ENCODE measurements around the gene IL17RE.
"Not testable (repeated sequence)": the region's sequence is repeated elsewhere in the genome, so short reads cannot be mapped to it uniquely, and the experiment has no call there.

The IL17RE gene

GRCh38 chr3:9930804-9931418 lies 28.3 kb downstream of the IL17RE start:
- Histone ChIP-seq H3K4me3 (ENCODE audit: low read length) (no peak overlapping the region), H3K27me3 (ENCODE audit: control insufficient read depth, insufficient read depth, low read length) (peaks cover 6% of the 10 kb centered on the region), H3K9ac (ENCODE audit: low read length) (no peak overlapping the region), H3K36me3 (ENCODE audit: control insufficient read depth, low read depth, low read length) (no peaks in the 10 kb centered on the region), H3K4me1 (ENCODE audit: control insufficient read depth, low read depth, low read length) (peaks cover 7% of the 10 kb centered on the region), H3K27ac (ENCODE audit: low read length) (no peak overlapping the region), H3K9me3 (ENCODE audit: control insufficient read depth, low read depth, low read length) (no peaks in the 10 kb centered on the region)

- no peaks in the 10 kb centered on the region for H3K9me3 ChIP-seq (ENCODE audit: control insufficient read depth, low read depth, low read length)
- H3K27ac ChIP-seq (ENCODE audit: low read length), result no peak overlapping the region
- H3K4me1 ChIP-seq (ENCODE audit: control insufficient read depth, low read depth, low read length), result peaks cover 7% of the 10 kb centered on the region
- peak overlapping the region; percentile 78 for H3K4me3 ChIP-seq (ENCODE audit: low read length)
- peak overlapping the region; percentile 22 for H3K9ac ChIP-seq (ENCODE audit: low read length)
- H3K27me3 ChIP-seq (ENCODE audit: control insufficient read depth, insufficient read depth, low read length), result peaks cover 6% of the 10 kb centered on the region
- no peaks in the 10 kb centered on the region for H3K36me3 ChIP-seq (ENCODE audit: control insufficient read depth, low read depth, low read length)
These were observed 29.8 kb downstream of the IL17RE start for GRCh38 chr3:9932535-9932842.

- H3K9ac ChIP-seq (ENCODE audit: low read length), result peak overlapping the region; percentile 22
- peaks cover 7% of the 10 kb centered on the region for H3K4me1 ChIP-seq (ENCODE audit: control insufficient read depth, low read depth, low read length)
- peaks cover 6% of the 10 kb centered on the region for H3K27me3 ChIP-seq (ENCODE audit: control insufficient read depth, insufficient read depth, low read length)
- no peaks in the 10 kb centered on the region for H3K36me3 ChIP-seq (ENCODE audit: control insufficient read depth, low read depth, low read length)
- H3K4me3 ChIP-seq (ENCODE audit: low read length), result peak overlapping the region; percentile 78
- H3K27ac ChIP-seq (ENCODE audit: low read length), result no peak overlapping the region
- H3K9me3 ChIP-seq (ENCODE audit: control insufficient read depth, low read depth, low read length), result no peaks in the 10 kb centered on the region
These were observed 30.4 kb downstream of the IL17RE start for GRCh38 chr3:9932843-9933560.

GRCh38 chr3:9933561-9934234 lies 31.1 kb downstream of the IL17RE start, which contains the start of gene CRELD1:
Gene CRELD1, plus strand, starts transcription at chr3:9933834. Its CDS starts 605 bp downstream, at chr3:9934439.
- Histone ChIP-seq H3K27ac (ENCODE audit: low read length) (no peak within 1 kb of the TSS), H3K36me3 (ENCODE audit: control insufficient read depth, low read depth, low read length) (no peaks in the 10 kb centered on the region), H3K4me3 (ENCODE audit: low read length) (peak within 1 kb of the TSS; percentile 78), H3K4me1 (ENCODE audit: control insufficient read depth, low read depth, low read length) (peaks cover 7% of the 10 kb centered on the region), H3K27me3 (ENCODE audit: control insufficient read depth, insufficient read depth, low read length) (peaks cover 6% of the 10 kb centered on the region), H3K9me3 (ENCODE audit: control insufficient read depth, low read depth, low read length) (no peaks in the 10 kb centered on the region), H3K9ac (ENCODE audit: low read length) (peak within 1 kb of the TSS; percentile 45)

GRCh38 chr3:9934235-9934621 lies 31.6 kb downstream of the IL17RE start:
- Histone ChIP-seq H3K9me3 (ENCODE audit: control insufficient read depth, low read depth, low read length) (no peaks in the 10 kb centered on the region), H3K27ac (ENCODE audit: low read length) (no peak overlapping the region), H3K9ac (ENCODE audit: low read length) (peak overlapping the region; percentile 45), H3K36me3 (ENCODE audit: control insufficient read depth, low read depth, low read length) (no peaks in the 10 kb centered on the region), H3K27me3 (ENCODE audit: control insufficient read depth, insufficient read depth, low read length) (peaks cover 6% of the 10 kb centered on the region), H3K4me1 (ENCODE audit: control insufficient read depth, low read depth, low read length) (peaks cover 7% of the 10 kb centered on the region), H3K4me3 (ENCODE audit: low read length) (peak overlapping the region; percentile 78)

- H3K27ac ChIP-seq (ENCODE audit: low read length), result no peak overlapping the region
- no peaks in the 10 kb centered on the region for H3K36me3 ChIP-seq (ENCODE audit: control insufficient read depth, low read depth, low read length)
- H3K4me3 ChIP-seq (ENCODE audit: low read length), result no peak overlapping the region
- H3K9ac ChIP-seq (ENCODE audit: low read length), result no peak overlapping the region
- H3K4me1 ChIP-seq (ENCODE audit: control insufficient read depth, low read depth, low read length), result peaks cover 7% of the 10 kb centered on the region
- no peaks in the 10 kb centered on the region for H3K9me3 ChIP-seq (ENCODE audit: control insufficient read depth, low read depth, low read length)
- peaks cover 6% of the 10 kb centered on the region for H3K27me3 ChIP-seq (ENCODE audit: control insufficient read depth, insufficient read depth, low read length)
These were observed 32.3 kb downstream of the IL17RE start for GRCh38 chr3:9934993-9935392.

- no peak overlapping the region for H3K27ac ChIP-seq (ENCODE audit: low read length)
- peaks cover 6% of the 10 kb centered on the region for H3K27me3 ChIP-seq (ENCODE audit: control insufficient read depth, insufficient read depth, low read length)
- no peaks in the 10 kb centered on the region for H3K36me3 ChIP-seq (ENCODE audit: control insufficient read depth, low read depth, low read length)
- H3K4me3 ChIP-seq (ENCODE audit: low read length), result no peak overlapping the region
- H3K9ac ChIP-seq (ENCODE audit: low read length), result no peak overlapping the region
- H3K4me1 ChIP-seq (ENCODE audit: control insufficient read depth, low read depth, low read length), result peaks cover 7% of the 10 kb centered on the region
- no peaks in the 10 kb centered on the region for H3K9me3 ChIP-seq (ENCODE audit: control insufficient read depth, low read depth, low read length)
These were observed 33.4 kb downstream of the IL17RE start for GRCh38 chr3:9935966-9936510.

- Histone ChIP-seq H3K27ac (ENCODE audit: low read length) (no peak overlapping the region), H3K4me3 (ENCODE audit: low read length) (no peak overlapping the region), H3K36me3 (ENCODE audit: control insufficient read depth, low read depth, low read length) (no peaks in the 10 kb centered on the region), H3K27me3 (ENCODE audit: control insufficient read depth, insufficient read depth, low read length) (no peaks in the 10 kb centered on the region), H3K4me1 (ENCODE audit: control insufficient read depth, low read depth, low read length) (peaks cover 7% of the 10 kb centered on the region), H3K9ac (ENCODE audit: low read length) (no peak overlapping the region), H3K9me3 (ENCODE audit: control insufficient read depth, low read depth, low read length) (no peaks in the 10 kb centered on the region)
These were observed 35.0 kb downstream of the IL17RE start for GRCh38 chr3:9937486-9938238.

- no peak overlapping the region for H3K9ac ChIP-seq (ENCODE audit: low read length)
- no peak overlapping the region for H3K27ac ChIP-seq (ENCODE audit: low read length)
- no peak overlapping the region for H3K4me3 ChIP-seq (ENCODE audit: low read length)
- H3K9me3 ChIP-seq (ENCODE audit: control insufficient read depth, low read depth, low read length), result no peaks in the 10 kb centered on the region
- no peaks in the 10 kb centered on the region for H3K36me3 ChIP-seq (ENCODE audit: control insufficient read depth, low read depth, low read length)
- H3K4me1 ChIP-seq (ENCODE audit: control insufficient read depth, low read depth, low read length), result peaks cover 7% of the 10 kb centered on the region
- no peaks in the 10 kb centered on the region for H3K27me3 ChIP-seq (ENCODE audit: control insufficient read depth, insufficient read depth, low read length)
These were observed 36.3 kb downstream of the IL17RE start for GRCh38 chr3:9938966-9939365.

- not testable (repeated sequence) for H3K36me3 ChIP-seq (ENCODE audit: control insufficient read depth, low read depth, low read length); H3K9ac ChIP-seq (ENCODE audit: low read length)
These were observed 37.3 kb downstream of the IL17RE start for GRCh38 chr3:9939906-9940305.

GRCh38 chr3:9940746-9941145 lies 38.1 kb downstream of the IL17RE start:
- no peaks in the 10 kb centered on the region for H3K4me1 ChIP-seq (ENCODE audit: control insufficient read depth, low read depth, low read length)
- no peak overlapping the region for H3K27ac ChIP-seq (ENCODE audit: low read length)
- no peaks in the 10 kb centered on the region for H3K27me3 ChIP-seq (ENCODE audit: control insufficient read depth, insufficient read depth, low read length)
- no peak overlapping the region for H3K9ac ChIP-seq (ENCODE audit: low read length)
- H3K4me3 ChIP-seq (ENCODE audit: low read length), result no peak overlapping the region
- no peaks in the 10 kb centered on the region for H3K9me3 ChIP-seq (ENCODE audit: control insufficient read depth, low read depth, low read length)
- no peaks in the 10 kb centered on the region for H3K36me3 ChIP-seq (ENCODE audit: control insufficient read depth, low read depth, low read length)

More at GRCh38 chr3:9939906-9940305, 37.3 kb downstream of the IL17RE start:
- H3K4me3 ChIP-seq (ENCODE audit: low read length); H3K27me3 ChIP-seq (ENCODE audit: control insufficient read depth, insufficient read depth, low read length); H3K4me1 ChIP-seq (ENCODE audit: control insufficient read depth, low read depth, low read length); H3K27ac ChIP-seq (ENCODE audit: low read length); H3K9me3 ChIP-seq (ENCODE audit: control insufficient read depth, low read depth, low read length): not testable (repeated sequence)

Measured in iPS-18a (cell line).